HS-27A (cell line): ENCODE results near the gene CD33.

Experiments
- DNase-seq: peaks from one replicate; pipeline ENCODE4 v3.0.0-alpha.2; 2012; ENCODE audit warnings: low read depth, missing footprints

The CD33 gene

GRCh38 chr19:51258165-51259160 lies 33.6 kb downstream of the CD33 start:
- DNase-seq, result no peak

GRCh38 chr19:51259348-51260245 lies 34.7 kb downstream of the CD33 start:
- DNase-seq, result no peak

GRCh38 chr19:51263808-51264207 lies 38.9 kb downstream of the CD33 start:
- no peak for DNase-seq

GRCh38 chr19:51271067-51271466 lies 46.2 kb downstream of the CD33 start:
- DNase-seq, result no peak

- no peak for DNase-seq
Measured at GRCh38 chr19:51272183-51272810, 47.4 kb downstream of the CD33 start.

- DNase-seq, result no peak
Measured at GRCh38 chr19:51274049-51274770, 49.3 kb downstream of the CD33 start.

- DNase-seq, result no peak
Measured at GRCh38 chr19:51277112-51277511, 52.2 kb downstream of the CD33 start.

- no peak for DNase-seq
Measured at GRCh38 chr19:51282335-51282734, 57.5 kb downstream of the CD33 start.

GRCh38 chr19:51285682-51286081 lies 60.8 kb downstream of the CD33 start:
- DNase-seq, result no peak
